CD14-positive monocyte (primary cell): ENCODE measurements around the gene GNAI1. TPM values are rescaled to one million over a fixed set of nuclear protein-coding genes. Genes with fewer than 3 reads are reported as not detected.

ENCODE experiments used
- DNase-seq, 3 donors: peaks; one replicate each; pipeline ENCODE4 v3.0.0-alpha.2; 2011 to 2022
- H2AFZ ChIP-seq: 2 replicates; pipeline ENCODE4 v1.6.0; 2012; ENCODE audit warnings: mild to moderate bottlenecking, low read depth, low read length, inconsistent platforms; ENCODE audit not compliant: insufficient read depth, poor library complexity, severe bottlenecking
- H3K27ac ChIP-seq, 2 donors: 1 replicate in 1 of 2; 2 replicates in 1 of 2; pipeline ENCODE4 v1.5.1; 2012 to 2013; ENCODE audit warnings: low read length in 2 of 2, control low read depth in 1 of 2, inconsistent platforms in 1 of 2, low read depth in 1 of 2, mild to moderate bottlenecking in 1 of 2
- H3K27me3 ChIP-seq, 2 donors: one replicate each; pipeline versions ENCODE4 v1.6.0 to v1.6.1; 2011 to 2013; ENCODE audit warnings: low read length in 2 of 2; ENCODE audit not compliant: control insufficient read depth in 2 of 2, insufficient read depth in 2 of 2
- H3K36me3 ChIP-seq, 2 donors: replicated peaks in 1 of 2; 1 replicate in 1 of 2; 2 replicates in 1 of 2; pipeline versions ENCODE4 v1.5.1 to v1.6.1; 2012 to 2013; ENCODE audit warnings: low read length in 2 of 2, control low read depth in 1 of 2, inconsistent platforms in 1 of 2, mild to moderate bottlenecking in 1 of 2; ENCODE audit not compliant: insufficient read depth in 2 of 2, control insufficient read depth in 1 of 2
- H3K4me1 ChIP-seq, 2 donors: 1 replicate in 1 of 2; 2 replicates in 1 of 2; pipeline versions ENCODE4 v1.5.1 to v1.6.1; 2012 to 2013; ENCODE audit warnings: low read length in 2 of 2, control low read depth in 1 of 2, inconsistent platforms in 1 of 2, mild to moderate bottlenecking in 1 of 2, moderate library complexity in 1 of 2; ENCODE audit not compliant: insufficient read depth in 2 of 2, control insufficient read depth in 1 of 2
- H3K4me2 ChIP-seq: replicated peaks from 2 replicates; pipeline ENCODE3; 2012; ENCODE audit warnings: low read length, moderate library complexity, mild to moderate bottlenecking; ENCODE audit not compliant: poor library complexity, severe bottlenecking; ENCODE audit errors: extremely low read depth
- H3K4me3 ChIP-seq, 3 experiments: fragments of 200-600 bp in 1 of 3; sonication (generic) in 1 of 3; replicated peaks in 1 of 3; 1 replicate in 2 of 3; 2 replicates in 1 of 3; pipeline ENCODE4 v1.5.1; 2011 to 2013; ENCODE audit warnings: low read length in 3 of 3, mild to moderate bottlenecking in 3 of 3, control low read depth in 2 of 3, low read depth in 2 of 3, inconsistent platforms in 1 of 3, moderate library complexity in 1 of 3
- H3K79me2 ChIP-seq: 2 replicates; pipeline ENCODE4 v1.6.0; 2012; ENCODE audit warnings: mild to moderate bottlenecking, control low read depth, inconsistent platforms, low read length, moderate library complexity; ENCODE audit not compliant: insufficient read depth
- H3K9ac ChIP-seq: 2 replicates; pipeline ENCODE4 v1.6.0; 2017; ENCODE audit warnings: low read length, mild to moderate bottlenecking; ENCODE audit not compliant: insufficient read depth, poor library complexity, severe bottlenecking
- H3K9me3 ChIP-seq, 2 donors: replicated peaks in 1 of 2; 1 replicate in 1 of 2; 2 replicates in 1 of 2; pipeline versions ENCODE4 v1.5.1 to v1.6.1; 2012 to 2013; ENCODE audit warnings: low read length in 2 of 2, control low read depth in 1 of 2; ENCODE audit not compliant: control insufficient read depth in 1 of 2, insufficient read depth in 1 of 2
- H4K20me1 ChIP-seq: 2 replicates; pipeline ENCODE4 v1.6.0; 2012; ENCODE audit warnings: mild to moderate bottlenecking, low read length, control low read depth, moderate library complexity; ENCODE audit not compliant: insufficient read depth
- H3K27ac Mint-ChIP-seq, 7 donors: one replicate each; pipeline ENCODE4 v1.8.0; 2020; ENCODE audit warnings: mild to moderate bottlenecking in 7 of 7, mixed read lengths in 7 of 7, moderate library complexity in 6 of 7, inconsistent platforms in 2 of 7
- H3K27me3 Mint-ChIP-seq, 3 donors: one replicate each; pipeline ENCODE4 v1.8.0; 2021 to 2022; ENCODE audit warnings: low read depth in 3 of 3, mild to moderate bottlenecking in 3 of 3, mixed read lengths in 3 of 3, moderate library complexity in 3 of 3, inconsistent platforms in 1 of 3
- H3K36me3 Mint-ChIP-seq, 2 donors: one replicate each; pipeline ENCODE4 v1.8.0; 2020; ENCODE audit warnings: mixed read lengths in 2 of 2, inconsistent platforms in 1 of 2, mild to moderate bottlenecking in 1 of 2
- H3K4me1 Mint-ChIP-seq: one replicate; pipeline ENCODE4 v1.8.0; 2020; ENCODE audit warnings: mild to moderate bottlenecking, mixed read lengths
- H3K4me3 Mint-ChIP-seq, 2 donors: one replicate each; pipeline ENCODE4 v1.8.0; 2020; ENCODE audit warnings: mild to moderate bottlenecking in 2 of 2, mixed read lengths in 2 of 2, moderate library complexity in 1 of 2
- H3K9me3 Mint-ChIP-seq, 7 donors: one replicate each; pipeline ENCODE4 v1.8.0; 2020 to 2022; ENCODE audit warnings: mixed read lengths in 7 of 7, mild to moderate bottlenecking in 6 of 7, moderate library complexity in 6 of 7, inconsistent platforms in 2 of 7
- WGBS: methylation state at CpG from one replicate; pipeline ENCODE4 v1.1.5; 2013; ENCODE audit warnings: missing lambda C conversion rate; ENCODE audit not compliant: insufficient coverage; 5-methylcytosine and 5-hydroxymethylcytosine counted together
- intact Hi-C, 2 donors: fragments of 100-400 bp; cut with micrococcal nuclease; formaldehyde crosslinking; loops; one replicate each; pipeline versions ENCODE4 v1.15.0 to v1.15.1; 2023
- polyA plus RNA-seq, 3 donors: library from polyadenylated mRNA; depleted of rRNA in 1 of 3; unstranded in 2 of 3; stranded (reverse) in 1 of 3; fragments of 300-500 nt in 2 of 3; fragments of >200 nt in 1 of 3; fragmentation: Illumina TruSeq in 2 of 3; gene quantifications; 1 replicate in 2 of 3; 2 replicates in 1 of 3; pipeline ENCODE4 v1.2.3, GENCODE V29; 2012 to 2021
- small RNA-seq: library from RNA; depleted of rRNA; stranded (forward); fragments of <200 nt; gene quantifications from one replicate; pipeline ENCODE3, GENCODE V24; 2012; ENCODE audit warnings: low read depth; ENCODE audit not compliant: insufficient read length
- TF ChIP-seq, protein P1 (sequence below): fragments of 200-600 bp; IDR thresholded peaks from one replicate; pipeline ENCODE4 v1.8.0; 2022; ENCODE audit warnings: antibody characterized with exemption, mild to moderate bottlenecking

Gene GNAI1
- polyA plus RNA-seq, 3 donors: 0.72 to 1.0 (median 0.79) TPM

DNA sequence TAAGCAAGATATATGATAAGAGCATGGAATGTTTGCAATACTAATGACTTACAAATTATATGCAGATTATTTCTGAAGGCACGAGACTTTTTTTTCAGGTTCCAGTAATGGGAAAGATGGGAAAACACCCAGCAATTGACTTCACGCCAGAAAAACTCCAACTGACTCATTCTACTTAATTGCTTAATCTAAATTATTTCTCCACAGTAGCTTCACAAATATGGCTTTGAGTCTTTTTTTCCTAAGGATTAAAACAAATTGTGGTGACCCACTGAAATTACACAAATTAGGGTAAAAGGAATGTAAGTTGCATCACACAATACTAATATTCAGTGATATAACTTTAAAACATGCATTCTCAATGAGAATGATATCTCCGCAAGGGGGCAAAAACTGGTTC lies 138.7 kb downstream of the GNAI1 start:
- Mint-ChIP-seq H3K9me3 (peaks cover 0 to 1% (median 0%) of the 10 kb centered on the region in 7 donors), H3K36me3 (no peaks in the 10 kb centered on the region), H3K4me3 (no peak overlapping the region), H3K27me3 (no peaks in the 10 kb centered on the region), H3K27ac (no peak overlapping the region), H3K4me1 (no peaks in the 10 kb centered on the region)
- no peak overlapping the region for H3K4me2 ChIP-seq
- H3K4me3 ChIP-seq: no peak overlapping the region
- no peaks in the 10 kb centered on the region for H3K36me3 ChIP-seq
- no peak overlapping the region for H3K9ac ChIP-seq
- no CpG with 5 or more reads among the region's 3 CpGs for WGBS
- H3K27me3 ChIP-seq: no peaks in the 10 kb centered on the region
- no peaks in the 10 kb centered on the region for H3K9me3 ChIP-seq
- H2AFZ ChIP-seq: no peak overlapping the region
- no peaks in the 10 kb centered on the region for H4K20me1 ChIP-seq
- TF ChIP-seq, protein P1, sequence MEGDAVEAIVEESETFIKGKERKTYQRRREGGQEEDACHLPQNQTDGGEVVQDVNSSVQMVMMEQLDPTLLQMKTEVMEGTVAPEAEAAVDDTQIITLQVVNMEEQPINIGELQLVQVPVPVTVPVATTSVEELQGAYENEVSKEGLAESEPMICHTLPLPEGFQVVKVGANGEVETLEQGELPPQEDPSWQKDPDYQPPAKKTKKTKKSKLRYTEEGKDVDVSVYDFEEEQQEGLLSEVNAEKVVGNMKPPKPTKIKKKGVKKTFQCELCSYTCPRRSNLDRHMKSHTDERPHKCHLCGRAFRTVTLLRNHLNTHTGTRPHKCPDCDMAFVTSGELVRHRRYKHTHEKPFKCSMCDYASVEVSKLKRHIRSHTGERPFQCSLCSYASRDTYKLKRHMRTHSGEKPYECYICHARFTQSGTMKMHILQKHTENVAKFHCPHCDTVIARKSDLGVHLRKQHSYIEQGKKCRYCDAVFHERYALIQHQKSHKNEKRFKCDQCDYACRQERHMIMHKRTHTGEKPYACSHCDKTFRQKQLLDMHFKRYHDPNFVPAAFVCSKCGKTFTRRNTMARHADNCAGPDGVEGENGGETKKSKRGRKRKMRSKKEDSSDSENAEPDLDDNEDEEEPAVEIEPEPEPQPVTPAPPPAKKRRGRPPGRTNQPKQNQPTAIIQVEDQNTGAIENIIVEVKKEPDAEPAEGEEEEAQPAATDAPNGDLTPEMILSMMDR: no peak
- H3K79me2 ChIP-seq: no peaks in the 10 kb centered on the region
- no peak overlapping the region for H3K27ac ChIP-seq
- no peaks in the 10 kb centered on the region for H3K4me1 ChIP-seq
- no peak for DNase-seq
- intact Hi-C loops: no loop called here

GRCh38 chr7:80275192-80275605 lies 140.6 kb downstream of the GNAI1 start:
- no peak overlapping the region for H3K4me3 ChIP-seq
- intact Hi-C loops: no loop called here
- TF ChIP-seq, protein P1: no peak
- H3K27me3 Mint-ChIP-seq: no peaks in the 10 kb centered on the region
- no peak overlapping the region for H3K4me2 ChIP-seq
- no peaks in the 10 kb centered on the region for H3K4me1 Mint-ChIP-seq
- no peaks in the 10 kb centered on the region for H3K36me3 ChIP-seq
- H3K9me3 Mint-ChIP-seq: no peaks in the 10 kb centered on the region
- H4K20me1 ChIP-seq: no peaks in the 10 kb centered on the region
- no CpG with 5 or more reads among the region's 1 CpG for WGBS
- H3K36me3 Mint-ChIP-seq: no peaks in the 10 kb centered on the region
- H3K27ac ChIP-seq: no peak overlapping the region
- H3K9me3 ChIP-seq: no peaks in the 10 kb centered on the region
- no peaks in the 10 kb centered on the region for H3K4me1 ChIP-seq
- no peaks in the 10 kb centered on the region for H3K27me3 ChIP-seq
- H3K4me3 Mint-ChIP-seq: no peak overlapping the region
- no peak overlapping the region for H3K27ac Mint-ChIP-seq
- no peak overlapping the region for H2AFZ ChIP-seq
- no peaks in the 10 kb centered on the region for H3K79me2 ChIP-seq
- DNase-seq: no peak
- no peak overlapping the region for H3K9ac ChIP-seq

Small RNA genes lying within 50 kb of the gene (small RNA-seq; reads per million reads assigned to genes)
- not detected for gene RN7SL869P
